Upper lobe of left lung (tissue), 6 donors: ENCODE measurements around the gene PHF20. TPM values are rescaled to one million over a fixed set of nuclear protein-coding genes. Genes with fewer than 3 reads are reported as not detected.

Experiments used
- ATAC-seq, 2 donors: fragments of 200-7000 bp; cut with Tn5 transposase; one replicate each; pipeline ENCODE4 v1.9.1; 2022; ENCODE audit warnings: mild to moderate bottlenecking in 2 of 2, moderate library complexity in 2 of 2; ENCODE audit not compliant: low FRiP score in 2 of 2
- DNase-seq, 2 donors: peaks; one replicate each; pipeline ENCODE4 v3.0.0-alpha.2; 2019 to 2020
- H3K27ac ChIP-seq, 4 donors: fragments of 200-600 bp; sonication (generic); one replicate each; pipeline ENCODE4 v1.5.1; 2016 to 2019
- H3K27me3 ChIP-seq, 4 donors: fragments of 200-600 bp; sonication (generic); one replicate each; pipeline ENCODE4 v1.5.1; 2017 to 2019
- H3K36me3 ChIP-seq, 4 donors: fragments of 200-600 bp; sonication (generic); one replicate each; pipeline ENCODE4 v1.5.1; 2016 to 2019
- H3K4me1 ChIP-seq, 4 donors: fragments of 200-600 bp; sonication (generic); one replicate each; pipeline ENCODE4 v1.5.1; 2018 to 2019
- H3K4me3 ChIP-seq, 4 donors: fragments of 200-600 bp; sonication (generic); one replicate each; pipeline ENCODE4 v1.5.1; 2017 to 2019; ENCODE audit warnings: mild to moderate bottlenecking in 2 of 4, moderate library complexity in 1 of 4
- H3K9me3 ChIP-seq, 4 donors: fragments of 200-600 bp; sonication (generic); one replicate each; pipeline ENCODE4 v1.5.1; 2018 to 2019
- EP300 ChIP-seq, 4 donors: sonication (generic); formaldehyde crosslinking; IDR thresholded peaks; one replicate each; pipeline ENCODE4 v1.5.1; 2017; ENCODE audit warnings: antibody characterized with exemption in 4 of 4, control low read depth in 2 of 4
- POLR2A ChIP-seq, 4 donors: fragments of 450-650 bp; IDR thresholded peaks; one replicate each; pipeline ENCODE4 v1.5.1; 2016 to 2017; ENCODE audit warnings: antibody characterized with exemption in 4 of 4, mild to moderate bottlenecking in 2 of 4
- POLR2AphosphoS5 ChIP-seq, 2 donors: sonication (generic); formaldehyde crosslinking; IDR thresholded peaks; one replicate each; pipeline ENCODE4 v1.5.1; 2017; ENCODE audit warnings: antibody characterized with exemption in 2 of 2
- WGBS, 2 donors: methylation state at CpG; one replicate each; pipeline ENCODE4 v1.1.5; 2017 to 2018; 5-methylcytosine and 5-hydroxymethylcytosine counted together
- total RNA-seq, 6 donors: library from RNA; depleted of rRNA in 4 of 6; stranded (reverse); fragments of >200 nt in 4 of 6; gene quantifications; one replicate each; pipeline versions ENCODE4 v1.1.0 to v1.2.1, GENCODE V29; 2016 to 2021
- TF ChIP-seq, protein P1 (sequence below), 6 experiments: fragments of 450-650 bp in 4 of 6; fragments of 200-600 bp in 2 of 6; sonication (generic) in 2 of 6; IDR thresholded peaks; one replicate each; pipeline ENCODE4 v1.5.1; 2016 to 2019; ENCODE audit warnings: antibody characterized with exemption in 6 of 6
- donor health status: DM: no; HTN: no; CAD: no; lungs with moderate emphysema.
- donor health status: DM: no; HTN: yes; CAD: no; lungs with severe emphysema.

Gene PHF20
- total RNA-seq, 6 donors from 2014 or later: 29.9 to 65.9 (median 42.5) TPM

DNA sequence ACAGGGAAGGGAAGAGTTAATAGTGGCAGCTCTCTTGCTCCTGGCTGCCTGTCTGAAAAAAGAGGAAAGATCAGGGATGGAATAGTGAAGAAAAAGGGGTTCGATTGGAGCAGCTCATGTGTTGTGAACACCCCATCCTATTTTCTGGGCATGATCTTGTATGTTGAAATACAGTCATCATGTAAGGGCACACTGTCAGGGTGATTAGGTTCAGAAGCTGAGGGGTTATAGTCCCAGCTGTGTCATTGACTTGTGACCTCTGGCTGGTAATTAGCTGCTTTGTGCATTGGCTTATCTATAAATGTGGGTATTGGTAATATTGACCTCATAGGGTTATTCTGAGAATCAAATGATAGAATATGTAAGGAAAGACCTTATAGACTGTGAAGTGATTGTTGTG is 30.1 kb downstream of the PHF20 start:
- H3K9me3 ChIP-seq: no peaks in the 10 kb centered on the region
- H3K4me1 ChIP-seq: peaks cover 0 to 5% (median 3%) of the 10 kb centered on the region in 4 donors
- ATAC-seq (no peak), DNase-seq (no peak)
- peaks cover 4 to 56% (median 28%) of the 10 kb centered on the region in 4 donors for H3K36me3 ChIP-seq
- 87% methylated on average over 1 of the region's 1 CpG for WGBS, 2 donors
- TF ChIP-seq, protein P1, sequence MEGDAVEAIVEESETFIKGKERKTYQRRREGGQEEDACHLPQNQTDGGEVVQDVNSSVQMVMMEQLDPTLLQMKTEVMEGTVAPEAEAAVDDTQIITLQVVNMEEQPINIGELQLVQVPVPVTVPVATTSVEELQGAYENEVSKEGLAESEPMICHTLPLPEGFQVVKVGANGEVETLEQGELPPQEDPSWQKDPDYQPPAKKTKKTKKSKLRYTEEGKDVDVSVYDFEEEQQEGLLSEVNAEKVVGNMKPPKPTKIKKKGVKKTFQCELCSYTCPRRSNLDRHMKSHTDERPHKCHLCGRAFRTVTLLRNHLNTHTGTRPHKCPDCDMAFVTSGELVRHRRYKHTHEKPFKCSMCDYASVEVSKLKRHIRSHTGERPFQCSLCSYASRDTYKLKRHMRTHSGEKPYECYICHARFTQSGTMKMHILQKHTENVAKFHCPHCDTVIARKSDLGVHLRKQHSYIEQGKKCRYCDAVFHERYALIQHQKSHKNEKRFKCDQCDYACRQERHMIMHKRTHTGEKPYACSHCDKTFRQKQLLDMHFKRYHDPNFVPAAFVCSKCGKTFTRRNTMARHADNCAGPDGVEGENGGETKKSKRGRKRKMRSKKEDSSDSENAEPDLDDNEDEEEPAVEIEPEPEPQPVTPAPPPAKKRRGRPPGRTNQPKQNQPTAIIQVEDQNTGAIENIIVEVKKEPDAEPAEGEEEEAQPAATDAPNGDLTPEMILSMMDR (IDR thresholded peaks at IDR 0.05): no peak
- no peak for TF ChIP-seq EP300 (IDR thresholded peaks at IDR 0.05)
- no peak for TF ChIP-seq POLR2A (IDR thresholded peaks at IDR 0.05)
- TF ChIP-seq POLR2AphosphoS5 (IDR thresholded peaks at IDR 0.05): no peak
- no peak overlapping the region for H3K27ac ChIP-seq
- no peak overlapping the region for H3K4me3 ChIP-seq
- no peaks in the 10 kb centered on the region for H3K27me3 ChIP-seq

DNA sequence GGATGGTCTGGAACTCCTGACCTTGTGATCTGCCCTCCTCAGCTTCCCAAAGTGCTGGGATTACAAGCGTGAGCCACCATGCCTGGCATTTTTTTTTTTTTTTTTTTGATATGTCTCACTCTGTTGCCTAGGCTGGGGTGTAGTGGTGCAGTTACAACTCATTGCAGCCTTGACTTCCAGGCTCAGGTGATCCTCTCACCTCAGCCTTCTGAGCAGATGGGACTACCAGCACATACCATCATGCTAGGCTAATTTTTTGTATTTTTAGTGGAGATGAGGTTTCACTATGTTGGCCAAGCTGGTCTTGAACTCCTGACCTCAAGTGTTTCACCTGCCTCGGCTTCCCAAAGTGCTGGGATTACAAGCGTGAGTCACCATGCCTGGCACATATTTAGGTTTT is 34.3 kb downstream of the PHF20 start:
- H3K36me3 ChIP-seq: peaks cover 4 to 70% (median 28%) of the 10 kb centered on the region in 4 donors
- no peaks in the 10 kb centered on the region for H3K4me1 ChIP-seq
- TF ChIP-seq, protein P1 (IDR thresholded peaks at IDR 0.05): no peak
- TF ChIP-seq EP300 (IDR thresholded peaks at IDR 0.05) (no peak), POLR2A (IDR thresholded peaks at IDR 0.05) (no peak), POLR2AphosphoS5 (IDR thresholded peaks at IDR 0.05) (no peak)
- H3K4me3 ChIP-seq: no peak overlapping the region
- 94 to 98% methylated on average over 3 of the region's 3 CpGs for WGBS, 2 donors
- no peaks in the 10 kb centered on the region for H3K27me3 ChIP-seq
- ATAC-seq: no peak
- no peak for DNase-seq
- no peaks in the 10 kb centered on the region for H3K9me3 ChIP-seq
- H3K27ac ChIP-seq: no peak overlapping the region

DNA sequence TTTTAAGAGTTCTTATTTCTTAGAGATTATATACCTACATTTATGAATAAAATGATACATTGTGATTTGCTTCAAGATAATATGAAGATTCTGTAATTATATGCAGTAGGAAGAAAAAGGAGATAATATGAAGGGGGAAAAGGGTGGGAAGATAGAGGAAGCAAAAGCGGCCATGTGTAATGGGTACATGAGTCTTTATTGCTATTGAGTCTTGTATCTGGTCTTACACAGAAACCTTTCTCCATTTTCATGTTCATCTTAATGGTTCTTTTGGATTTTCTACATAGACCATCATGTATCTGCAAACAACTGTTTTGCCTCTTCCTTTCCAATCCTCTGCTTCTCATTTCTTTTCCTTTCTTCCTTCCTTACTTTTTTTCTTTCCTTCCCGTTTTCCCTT is 36.1 kb downstream of the PHF20 start:
- no peaks in the 10 kb centered on the region for H3K9me3 ChIP-seq
- no peak for ATAC-seq
- H3K27me3 ChIP-seq: no peaks in the 10 kb centered on the region
- no peaks in the 10 kb centered on the region for H3K4me1 ChIP-seq
- no peak for TF ChIP-seq POLR2A (IDR thresholded peaks at IDR 0.05)
- no peak for TF ChIP-seq EP300 (IDR thresholded peaks at IDR 0.05)
- TF ChIP-seq, protein P1 (IDR thresholded peaks at IDR 0.05): no peak
- TF ChIP-seq POLR2AphosphoS5 (IDR thresholded peaks at IDR 0.05): no peak
- no peak for DNase-seq
- H3K4me3 ChIP-seq: no peak overlapping the region
- WGBS, 2 donors: 91 to 98% methylated on average over 2 of the region's 2 CpGs
- peaks cover 0 to 57% (median 21%) of the 10 kb centered on the region in 4 donors for H3K36me3 ChIP-seq
- no peak overlapping the region for H3K27ac ChIP-seq

DNA sequence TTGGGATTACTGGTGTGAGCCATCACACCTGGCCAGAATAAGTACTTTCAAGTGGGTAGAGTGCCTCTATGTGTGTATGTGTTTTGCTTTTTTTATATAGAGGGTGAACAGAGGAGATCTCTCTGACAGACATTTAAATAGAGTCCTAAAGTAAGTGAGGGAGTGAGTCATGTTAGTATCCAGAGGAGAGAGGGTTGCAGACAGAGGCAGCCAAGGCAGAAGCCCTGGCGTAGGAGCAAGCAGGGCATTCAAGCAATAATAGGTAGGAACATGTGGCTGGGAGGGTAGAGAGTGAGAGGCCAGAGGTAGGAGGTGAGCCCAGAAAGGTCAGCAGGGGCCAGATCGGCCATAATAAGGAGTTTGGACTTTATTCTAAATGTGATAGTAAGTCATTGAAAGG is 48.9 kb downstream of the PHF20 start:
- Histone ChIP-seq H3K27me3 (no peaks in the 10 kb centered on the region), H3K27ac (no peak overlapping the region), H3K4me3 (no peak overlapping the region), H3K36me3 (peaks cover 0 to 10% (median 2%) of the 10 kb centered on the region in 4 donors), H3K4me1 (peaks cover 6 to 10% (median 7%) of the 10 kb centered on the region in 4 donors), H3K9me3 (no peaks in the 10 kb centered on the region)
- DNase-seq (no peak), ATAC-seq (no peak)
- TF ChIP-seq, protein P1 (IDR thresholded peaks at IDR 0.05): no peak
- no peak for TF ChIP-seq POLR2A (IDR thresholded peaks at IDR 0.05)
- TF ChIP-seq POLR2AphosphoS5 (IDR thresholded peaks at IDR 0.05): no peak
- TF ChIP-seq EP300 (IDR thresholded peaks at IDR 0.05): no peak
- WGBS, 2 donors: 90 to 93% methylated on average over 2 of the region's 2 CpGs

DNA sequence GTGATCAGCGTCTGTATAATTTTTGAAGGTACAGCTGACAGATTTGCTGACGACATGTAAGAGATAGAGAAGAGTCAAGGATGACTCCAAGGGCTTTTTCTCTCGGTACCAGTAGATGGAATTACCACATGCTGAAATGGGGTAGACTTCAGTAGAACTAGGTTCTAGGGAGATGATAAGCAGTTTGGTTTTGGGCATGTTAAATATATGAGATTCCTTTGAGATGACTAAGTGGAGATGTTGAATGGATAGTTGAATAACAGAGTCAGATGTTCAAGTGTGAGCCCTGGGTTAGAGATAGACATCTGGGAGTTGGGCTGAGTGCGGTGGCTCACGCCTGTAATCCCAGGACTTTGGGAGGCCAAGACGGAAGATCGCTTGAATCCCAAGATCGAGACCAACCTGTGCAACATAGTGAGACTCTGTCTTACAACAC is 50.0 kb downstream of the PHF20 start:
- Histone ChIP-seq H3K4me1 (peaks cover 6 to 10% (median 7%) of the 10 kb centered on the region in 4 donors), H3K4me3 (no peak overlapping the region), H3K36me3 (peaks cover 0 to 9% (median 0%) of the 10 kb centered on the region in 4 donors), H3K9me3 (no peaks in the 10 kb centered on the region), H3K27ac (no peak overlapping the region), H3K27me3 (no peaks in the 10 kb centered on the region)
- ATAC-seq: peak in 1 of 2 donors; percentile 16
- TF ChIP-seq, protein P1 (IDR thresholded peaks at IDR 0.05): no peak
- no peak for TF ChIP-seq EP300 (IDR thresholded peaks at IDR 0.05)
- TF ChIP-seq POLR2A (IDR thresholded peaks at IDR 0.05): no peak
- TF ChIP-seq POLR2AphosphoS5 (IDR thresholded peaks at IDR 0.05): no peak
- 93 to 94% methylated on average over 8 of the region's 8 CpGs for WGBS, 2 donors
- DNase-seq: no peak
